BLaER1 treated with 17β-estradiol and CSF1 and Interleukin-3, amounts not matched to agents 10 nM and 100 nM (cell line): ENCODE data around the gene GABBR2.

Source experiments
- H3K27ac ChIP-seq, 11 experiments: shearing (Covaris generic); formaldehyde crosslinking; 2 replicates each; pipeline ENCODE4 v1.8.1; 2022
- H3K27me3 ChIP-seq, 11 experiments: shearing (Covaris generic); formaldehyde crosslinking; 2 replicates each; pipeline ENCODE4 v1.8.1; 2022
- H3K36me3 ChIP-seq, 11 experiments: shearing (Covaris generic); formaldehyde crosslinking; 2 replicates each; pipeline ENCODE4 v1.8.1; 2022
- H3K4me1 ChIP-seq, 10 experiments: shearing (Covaris generic); formaldehyde crosslinking; 2 replicates each; pipeline ENCODE4 v1.8.1; 2022
- H3K4me2 ChIP-seq, 11 experiments: shearing (Covaris generic); formaldehyde crosslinking; 2 replicates each; pipeline ENCODE4 v1.8.1; 2022
- H3K4me3 ChIP-seq, 10 experiments: shearing (Covaris generic); formaldehyde crosslinking; 2 replicates each; pipeline ENCODE4 v1.8.1; 2022
- H3K9ac ChIP-seq, 11 experiments: shearing (Covaris generic); formaldehyde crosslinking; 2 replicates each; pipeline ENCODE4 v1.8.1; 2022
- H3K9me3 ChIP-seq, 11 experiments: shearing (Covaris generic); formaldehyde crosslinking; replicated peaks in 1 of 11; 2 replicates each; pipeline ENCODE4 v1.8.1; 2022
- H4K20me1 ChIP-seq, 11 experiments: shearing (Covaris generic); formaldehyde crosslinking; 2 replicates each; pipeline ENCODE4 v1.8.1; 2022
- Cebpa-rat ChIP-seq, 11 experiments: shearing (Covaris generic); IDR thresholded peaks; 2 replicates each; pipeline ENCODE4 v1.8.1; 2022

Gene GABBR2

GRCh38 chr9:98652741-98653140 is 56.0 kb downstream of the GABBR2 start:
- Histone ChIP-seq H3K4me3 (no peak overlapping the region), H3K9ac (no peak overlapping the region), H4K20me1 (no peaks in the 10 kb centered on the region), H3K27ac (no peak overlapping the region), H3K4me2 (no peak overlapping the region), H3K36me3 (no peaks in the 10 kb centered on the region), H3K9me3 (no peaks in the 10 kb centered on the region), H3K4me1 (no peaks in the 10 kb centered on the region), H3K27me3 (no peaks in the 10 kb centered on the region)
- TF ChIP-seq Cebpa-rat (IDR thresholded peaks at IDR 0.05), result no peak

- no peak overlapping the region for H3K9ac ChIP-seq
- H3K4me1 ChIP-seq, result no peaks in the 10 kb centered on the region
- TF ChIP-seq Cebpa-rat (IDR thresholded peaks at IDR 0.05), result no peak
Measured at GRCh38 chr9:98652302-98652701, 56.4 kb downstream of the GABBR2 start.

GRCh38 chr9:98647236-98647635 is 61.5 kb downstream of the GABBR2 start:
- Histone ChIP-seq H4K20me1 (no peaks in the 10 kb centered on the region), H3K4me1 (no peaks in the 10 kb centered on the region), H3K27ac (no peak overlapping the region), H3K36me3 (no peaks in the 10 kb centered on the region), H3K4me2 (no peak overlapping the region), H3K9ac (no peak overlapping the region), H3K27me3 (no peaks in the 10 kb centered on the region), H3K4me3 (no peak overlapping the region), H3K9me3 (peaks cover 0 to 9% (median 0%) of the 10 kb centered on the region in 11 experiments; a peak in 3 of 22 replicates)
- no peak for TF ChIP-seq Cebpa-rat (IDR thresholded peaks at IDR 0.05)

More at GRCh38 chr9:98652302-98652701, 56.4 kb downstream of the GABBR2 start:
- H3K27ac ChIP-seq, result no peak overlapping the region
- H3K27me3 ChIP-seq, result no peaks in the 10 kb centered on the region
- no peak overlapping the region for H3K4me3 ChIP-seq
- H4K20me1 ChIP-seq, result no peaks in the 10 kb centered on the region
- H3K4me2 ChIP-seq, result no peak overlapping the region
- H3K9me3 ChIP-seq, result no peaks in the 10 kb centered on the region
- no peaks in the 10 kb centered on the region for H3K36me3 ChIP-seq

DNA sequence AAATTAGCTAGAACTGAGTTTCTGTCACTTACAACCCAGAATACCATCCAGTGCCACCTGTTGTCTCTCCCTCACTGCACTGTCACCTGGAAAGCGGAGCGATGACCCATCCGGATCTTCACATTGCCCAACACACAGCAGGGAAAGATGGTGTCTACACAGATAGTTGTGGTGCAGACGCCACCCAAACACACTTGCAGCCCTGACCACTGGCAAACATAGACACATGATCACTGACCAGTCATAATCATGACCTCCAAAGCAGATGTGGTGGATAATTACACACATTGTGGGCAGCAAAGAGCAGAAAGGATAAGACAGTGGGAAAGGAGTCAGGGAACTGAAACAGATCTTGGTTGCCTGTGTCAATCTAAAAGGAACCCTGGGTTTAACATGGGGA is 64.7 kb downstream of the GABBR2 start:
- Histone ChIP-seq H3K4me1 (no peaks in the 10 kb centered on the region), H3K9me3 (peaks cover 3 to 13% (median 4%) of the 10 kb centered on the region in 11 experiments; a peak in 18 of 22 replicates), H3K9ac (no peak overlapping the region), H3K4me3 (no peak overlapping the region), H3K4me2 (no peak overlapping the region), H3K36me3 (no peaks in the 10 kb centered on the region), H3K27me3 (no peaks in the 10 kb centered on the region), H4K20me1 (no peaks in the 10 kb centered on the region), H3K27ac (no peak overlapping the region)
- TF ChIP-seq Cebpa-rat (IDR thresholded peaks at IDR 0.05), result no peak

GRCh38 chr9:98642661-98643312 is 65.9 kb downstream of the GABBR2 start:
- Histone ChIP-seq H3K27me3 (no peaks in the 10 kb centered on the region), H3K4me2 (no peak overlapping the region), H3K36me3 (no peaks in the 10 kb centered on the region), H3K9me3 (peaks cover 6 to 22% (median 13%) of the 10 kb centered on the region in 11 experiments; a peak in 21 of 22 replicates), H3K4me1 (no peaks in the 10 kb centered on the region), H4K20me1 (no peaks in the 10 kb centered on the region), H3K27ac (no peak overlapping the region), H3K4me3 (no peak overlapping the region), H3K9ac (no peak overlapping the region)
- TF ChIP-seq Cebpa-rat (IDR thresholded peaks at IDR 0.05), result no peak

GRCh38 chr9:98641695-98642094 is 67.0 kb downstream of the GABBR2 start:
- Histone ChIP-seq H3K4me3 (no peak overlapping the region), H3K9me3 (peaks cover 6 to 22% (median 13%) of the 10 kb centered on the region in 11 experiments; a peak in 21 of 22 replicates), H3K36me3 (no peaks in the 10 kb centered on the region), H4K20me1 (no peaks in the 10 kb centered on the region), H3K4me2 (no peak overlapping the region), H3K9ac (no peak overlapping the region), H3K27ac (no peak overlapping the region), H3K4me1 (no peaks in the 10 kb centered on the region), H3K27me3 (no peaks in the 10 kb centered on the region)
- TF ChIP-seq Cebpa-rat (IDR thresholded peaks at IDR 0.05), result no peak

DNA sequence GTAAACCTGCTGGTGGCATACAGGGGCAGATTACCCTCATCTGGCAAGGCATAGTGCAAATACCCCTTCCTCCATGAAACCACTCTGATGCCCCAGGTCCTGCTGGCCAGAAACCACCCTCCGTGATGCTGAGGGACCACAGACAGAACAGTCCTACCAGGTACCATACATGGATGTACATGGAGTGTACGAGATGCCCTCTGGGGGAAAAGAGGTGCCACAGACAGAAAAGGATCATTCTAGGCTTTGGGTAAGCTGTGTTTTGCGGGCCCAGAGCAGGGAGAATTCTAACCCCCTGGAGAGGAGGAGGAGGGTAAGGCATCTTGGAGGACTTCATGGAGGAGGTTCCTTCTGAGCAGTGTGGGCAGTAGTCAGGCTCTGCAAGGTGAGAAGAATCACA is 68.3 kb downstream of the GABBR2 start:
- Histone ChIP-seq H3K9ac (no peak overlapping the region), H3K27me3 (no peaks in the 10 kb centered on the region), H3K4me2 (no peak overlapping the region), H3K9me3 (peaks cover 6 to 22% (median 13%) of the 10 kb centered on the region in 11 experiments; a peak in 21 of 22 replicates), H4K20me1 (no peaks in the 10 kb centered on the region), H3K4me1 (no peaks in the 10 kb centered on the region), H3K27ac (no peak overlapping the region), H3K4me3 (no peak overlapping the region), H3K36me3 (no peaks in the 10 kb centered on the region)
- TF ChIP-seq Cebpa-rat (IDR thresholded peaks at IDR 0.05), result no peak

DNA sequence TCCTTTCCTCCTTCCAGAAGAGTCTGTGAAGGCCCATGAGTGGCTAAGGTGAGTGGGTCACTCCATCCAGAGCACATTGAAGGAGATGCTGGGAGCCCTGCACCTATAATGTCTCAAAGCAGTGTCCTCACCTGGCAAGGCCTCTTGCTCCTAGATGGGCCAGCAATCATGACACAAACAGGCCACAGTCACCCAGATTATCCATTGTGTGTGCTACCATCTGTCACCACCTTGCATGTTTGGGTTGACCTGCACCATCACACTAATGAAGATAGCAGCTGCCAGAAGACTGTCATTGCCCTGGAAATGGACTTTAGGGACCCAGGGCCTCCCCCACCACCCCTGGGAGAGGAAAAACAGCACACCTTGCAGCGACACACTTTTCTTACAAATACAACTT is 69.6 kb downstream of the GABBR2 start:
- Histone ChIP-seq H3K4me2 (no peak overlapping the region), H3K4me3 (no peak overlapping the region), H3K9me3 (peaks cover 6 to 17% (median 12%) of the 10 kb centered on the region in 11 experiments; a peak in 20 of 22 replicates), H3K4me1 (no peaks in the 10 kb centered on the region), H3K27me3 (no peaks in the 10 kb centered on the region), H3K36me3 (no peaks in the 10 kb centered on the region), H3K27ac (no peak overlapping the region), H4K20me1 (no peaks in the 10 kb centered on the region), H3K9ac (no peak overlapping the region)
- TF ChIP-seq Cebpa-rat (IDR thresholded peaks at IDR 0.05), result no peak

DNA sequence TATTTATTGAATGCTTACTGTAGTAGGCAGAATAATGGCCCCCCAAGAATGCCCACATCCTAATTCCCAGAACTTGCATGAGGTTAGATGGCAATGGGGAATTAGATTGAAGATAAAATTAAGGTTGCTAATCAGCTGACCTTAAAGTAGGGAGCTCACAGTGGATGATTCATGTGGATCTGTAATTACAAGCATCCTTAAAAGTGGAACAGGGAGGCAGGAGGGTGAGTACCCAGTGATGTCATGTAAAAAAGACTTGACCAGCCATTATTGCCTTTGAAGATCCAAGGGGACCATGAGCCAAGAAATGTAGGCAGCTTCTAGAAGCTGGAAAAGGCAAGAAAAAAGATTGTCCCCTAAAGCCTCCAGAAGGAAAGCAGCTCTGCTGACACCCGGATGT is 71.4 kb downstream of the GABBR2 start:
- peaks cover 6 to 17% (median 12%) of the 10 kb centered on the region in 11 experiments; a peak in 20 of 22 replicates for H3K9me3 ChIP-seq
- H3K4me2 ChIP-seq, result no peak overlapping the region
- no peak for TF ChIP-seq Cebpa-rat (IDR thresholded peaks at IDR 0.05)
- H3K27me3 ChIP-seq, result no peaks in the 10 kb centered on the region
- no peak overlapping the region for H3K9ac ChIP-seq
- H3K4me1 ChIP-seq, result no peaks in the 10 kb centered on the region
- no peaks in the 10 kb centered on the region for H4K20me1 ChIP-seq
- H3K36me3 ChIP-seq, result no peaks in the 10 kb centered on the region
- H3K4me3 ChIP-seq, result no peak overlapping the region
- H3K27ac ChIP-seq, result no peak overlapping the region

DNA sequence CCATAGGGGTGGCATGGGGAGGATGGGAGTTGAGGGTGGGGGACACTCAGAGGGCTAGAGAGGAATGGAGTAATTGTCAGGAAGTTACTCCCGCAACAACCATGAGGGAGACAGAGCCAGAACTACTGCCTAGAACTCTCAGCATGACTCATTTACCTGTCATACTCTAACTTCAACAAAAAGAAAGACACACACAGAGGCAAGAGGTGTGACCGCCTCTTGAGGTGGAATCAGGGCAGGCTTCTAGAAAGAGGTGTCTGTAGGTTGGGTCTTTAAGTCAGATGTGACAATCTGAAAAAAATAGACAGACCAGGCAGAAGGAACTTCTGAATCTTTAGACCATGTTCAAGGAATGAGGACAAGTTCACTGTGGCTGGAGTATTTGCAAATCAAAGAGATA is 73.4 kb downstream of the GABBR2 start:
- Histone ChIP-seq H3K4me3 (no peak overlapping the region), H3K9ac (no peak overlapping the region), H3K27me3 (no peaks in the 10 kb centered on the region), H3K9me3 (peaks cover 6 to 17% (median 12%) of the 10 kb centered on the region in 11 experiments; a peak in 20 of 22 replicates), H3K27ac (no peak overlapping the region), H3K36me3 (no peaks in the 10 kb centered on the region), H3K4me1 (no peaks in the 10 kb centered on the region), H4K20me1 (no peaks in the 10 kb centered on the region), H3K4me2 (no peak overlapping the region)
- no peak for TF ChIP-seq Cebpa-rat (IDR thresholded peaks at IDR 0.05)
